Neuron (in vitro differentiated cells): ENCODE measurements around the gene ST8SIA1.
"Not testable (repeated sequence)": the region's sequence is repeated elsewhere in the genome, so short reads cannot be mapped to it uniquely, and the experiment has no call there.

Experiments used
- H2AFZ ChIP-seq: one replicate; pipeline ENCODE4 v1.6.1; 2013; ENCODE audit warnings: low read depth, mild to moderate bottlenecking, inconsistent platforms, low read length, moderate library complexity
- H3K27me3 ChIP-seq: one replicate; pipeline ENCODE4 v1.6.1; 2013; ENCODE audit warnings: low read length; ENCODE audit not compliant: insufficient read depth
- H3K36me3 ChIP-seq: one replicate; pipeline ENCODE4 v1.6.1; 2013; ENCODE audit warnings: low read length; ENCODE audit not compliant: insufficient read depth
- H3K4me1 ChIP-seq: one replicate; pipeline ENCODE4 v1.6.1; 2013; ENCODE audit warnings: low read length; ENCODE audit not compliant: insufficient read depth
- H3K4me3 ChIP-seq: 2 replicates; pipeline ENCODE4 v1.5.1; 2013; ENCODE audit warnings: mild to moderate bottlenecking, low read length, moderate library complexity
- H3K9me3 ChIP-seq: one replicate; pipeline ENCODE4 v1.6.1; 2013; ENCODE audit warnings: low read length

Gene ST8SIA1

DNA sequence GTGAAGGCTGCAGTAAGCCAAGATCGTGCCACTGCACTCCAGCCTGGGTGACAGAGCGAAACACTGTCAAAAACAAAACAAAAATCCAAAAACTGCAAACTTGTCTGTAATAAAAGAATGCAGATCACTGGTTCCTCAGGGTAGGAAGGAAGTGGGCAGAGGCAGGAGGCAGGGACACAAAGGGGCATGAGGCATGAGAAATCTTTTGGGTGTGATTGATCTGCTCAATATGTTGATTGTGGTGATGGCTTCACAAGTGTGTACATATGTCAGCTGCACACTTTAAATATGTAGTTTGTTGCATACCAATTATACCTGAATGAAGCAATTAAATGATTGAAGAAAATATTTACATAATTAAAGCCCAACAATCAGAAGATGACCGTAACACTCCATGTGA, 170.9 kb downstream of the ST8SIA1 start:
- no peaks in the 10 kb centered on the region for H3K27me3 ChIP-seq
- H3K4me1 ChIP-seq = no peaks in the 10 kb centered on the region
- no peak overlapping the region for H2AFZ ChIP-seq
- H3K9me3 ChIP-seq = no peaks in the 10 kb centered on the region
- no peaks in the 10 kb centered on the region for H3K36me3 ChIP-seq
- H3K4me3 ChIP-seq = no peak overlapping the region

DNA sequence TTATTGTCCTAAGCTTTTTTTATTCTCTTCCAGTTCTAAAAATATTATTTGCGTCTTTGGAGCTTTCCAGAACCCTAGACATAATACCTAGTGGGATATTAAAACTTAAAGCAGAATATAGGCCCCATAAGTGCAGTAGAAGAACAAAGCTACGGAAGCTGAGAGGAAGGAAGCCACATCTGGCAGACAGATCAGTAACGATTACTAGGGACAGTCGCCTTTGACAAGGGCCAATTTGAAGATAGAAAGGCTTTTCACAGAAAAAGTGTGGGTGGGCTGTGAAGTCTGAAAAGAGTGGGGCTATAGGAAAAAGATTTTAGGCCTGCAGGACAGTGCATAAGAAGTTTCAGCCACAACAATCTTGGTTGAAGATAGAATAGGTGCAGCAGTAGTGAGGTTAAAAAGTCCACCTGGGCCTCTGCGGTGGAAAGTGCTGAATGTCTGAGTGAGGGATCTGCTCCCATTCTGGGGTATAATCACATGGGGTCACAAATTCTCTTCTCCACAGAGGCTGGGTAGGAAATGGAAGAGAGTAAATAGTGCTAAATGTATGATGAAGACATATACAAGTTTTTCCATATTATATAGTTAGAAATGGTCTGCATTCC, 174.0 kb downstream of the ST8SIA1 start:
- Histone ChIP-seq H3K9me3 (no peaks in the 10 kb centered on the region), H3K36me3 (no peaks in the 10 kb centered on the region), H3K27me3 (no peaks in the 10 kb centered on the region), H2AFZ (no peak overlapping the region), H3K4me1 (no peaks in the 10 kb centered on the region), H3K4me3 (no peak overlapping the region)

DNA sequence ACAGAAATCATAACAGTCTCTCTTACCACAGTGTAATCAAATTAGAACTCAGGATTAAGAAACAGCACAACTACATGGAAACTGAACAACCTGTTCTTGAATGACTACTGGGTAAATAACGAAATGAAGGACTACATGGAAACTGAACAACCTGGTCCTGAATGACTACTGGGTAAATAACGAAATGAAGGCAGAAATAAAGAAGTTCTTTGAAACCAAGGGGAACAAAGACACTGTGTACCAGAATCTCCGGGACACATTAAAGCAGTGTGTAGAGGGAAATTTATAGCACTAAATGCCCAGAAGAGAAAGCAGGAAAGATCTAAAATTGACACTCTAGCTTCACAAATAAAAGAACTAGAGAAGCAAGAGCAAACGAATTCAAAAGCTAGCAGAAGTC, 185.2 kb downstream of the ST8SIA1 start:
- H2AFZ ChIP-seq = not testable (repeated sequence)

DNA sequence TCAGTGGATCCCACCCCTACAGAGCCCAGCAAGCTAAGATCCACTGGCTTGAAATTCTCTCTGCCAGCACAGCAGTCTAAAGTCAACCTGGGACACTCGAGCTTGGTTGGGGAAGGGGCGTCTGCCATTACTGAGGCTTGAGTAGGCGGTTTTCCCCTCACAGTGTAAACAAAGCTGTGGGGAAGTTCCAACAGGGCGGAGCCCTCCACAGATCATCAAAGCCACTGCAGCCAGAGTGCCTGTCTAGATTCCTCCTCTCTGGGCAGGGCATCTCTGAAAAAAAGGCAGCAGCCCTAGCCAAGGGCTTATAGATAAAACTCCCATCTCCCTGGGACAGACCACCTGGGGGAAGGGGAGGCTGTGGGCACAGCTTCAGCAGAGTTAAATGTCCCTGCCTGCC, 187.8 kb downstream of the ST8SIA1 start:
- not testable (repeated sequence) for H3K4me1 ChIP-seq, H3K36me3 ChIP-seq, H3K27me3 ChIP-seq, H3K4me3 ChIP-seq, H3K9me3 ChIP-seq, H2AFZ ChIP-seq

More for the DNA sequence above, 185.2 kb downstream of the ST8SIA1 start:
- H3K4me3 ChIP-seq, H3K9me3 ChIP-seq, H3K4me1 ChIP-seq, H3K27me3 ChIP-seq, H3K36me3 ChIP-seq: not testable (repeated sequence)
